ENCODE results near the gene TMEM204. TPM values are rescaled to one million over a fixed set of nuclear protein-coding genes. Genes with fewer than 3 reads are reported as not detected.

TMEM204 gene
- total RNA-seq, 4 donors from 2014 or later: 21.4 to 141 (median 41.7) TPM

GRCh38 chr16:1494711-1495110, 38.8 kb upstream of the TMEM204 start:
- DNase-seq (ENCODE audit: low spot score) (no peak), ATAC-seq (ENCODE audit: low FRiP score) (no peak)
- TF ChIP-seq CTCF (IDR thresholded peaks at IDR 0.05): no peak

- ATAC-seq (ENCODE audit: low FRiP score) (no peak), DNase-seq (ENCODE audit: low spot score) (no peak)
- no peak for TF ChIP-seq CTCF (IDR thresholded peaks at IDR 0.05)
Observed at GRCh38 chr16:1495211-1495888, 38.1 kb upstream of the TMEM204 start.

- DNase-seq (ENCODE audit: low spot score) (no peak), ATAC-seq (ENCODE audit: low FRiP score) (no peak)
- TF ChIP-seq CTCF (IDR thresholded peaks at IDR 0.05): no peak
Observed at GRCh38 chr16:1495889-1496262, 37.6 kb upstream of the TMEM204 start.

DNA sequence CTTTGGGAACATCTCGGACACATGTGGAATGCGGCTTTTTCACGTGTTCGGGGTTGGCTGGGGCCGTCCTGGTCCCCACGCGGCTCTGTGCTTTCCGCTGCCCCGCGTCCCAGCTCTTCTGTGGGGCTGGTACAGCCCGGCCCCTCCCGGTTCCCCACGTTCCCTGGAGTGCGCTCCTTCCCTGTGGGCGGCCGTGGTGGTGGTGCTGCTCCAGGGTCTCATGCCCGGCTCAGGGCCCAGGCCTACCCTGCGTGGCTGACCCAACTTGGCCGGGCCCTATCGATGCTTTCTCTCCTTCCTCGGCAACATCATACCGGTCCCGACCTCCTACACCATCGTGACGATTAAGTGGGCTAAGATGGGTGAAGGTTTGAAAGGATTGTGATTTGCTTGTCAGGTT, 37.0 kb upstream of the TMEM204 start:
- ATAC-seq (ENCODE audit: low FRiP score) (no peak), DNase-seq (ENCODE audit: low spot score) (no peak)
- no peak for TF ChIP-seq CTCF (IDR thresholded peaks at IDR 0.05)

DNA sequence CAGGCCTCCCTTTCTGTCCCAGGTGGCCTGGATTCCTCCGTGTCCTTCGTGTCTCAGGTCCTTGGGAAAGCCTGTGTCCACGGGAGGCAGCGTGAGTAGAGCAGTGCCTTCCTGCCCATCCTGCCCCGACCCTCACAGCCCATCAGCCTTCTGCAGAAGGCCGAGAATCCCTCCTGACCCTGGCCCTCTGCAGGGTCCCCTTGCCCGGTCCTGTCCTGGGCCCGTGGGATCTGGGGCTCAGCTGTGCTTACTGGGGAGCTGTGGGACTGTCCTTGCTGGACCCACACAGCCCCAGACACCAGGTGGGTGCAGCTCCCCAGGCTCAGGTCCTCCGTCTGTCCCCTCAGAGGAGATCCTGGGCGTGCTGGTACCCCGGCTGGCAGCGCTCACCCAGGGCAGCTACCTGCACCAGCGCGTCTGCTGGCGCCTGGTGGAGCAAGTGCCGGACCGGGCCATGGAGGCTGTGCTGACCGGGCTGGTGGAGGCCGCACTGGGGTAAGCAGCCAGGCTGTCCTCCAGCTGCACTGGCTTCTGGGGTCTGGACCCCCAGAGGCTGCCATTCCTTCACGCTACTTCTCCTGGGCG, 36.4 kb upstream of the TMEM204 start:
- DNase-seq (ENCODE audit: low spot score) (no peak), ATAC-seq (ENCODE audit: low FRiP score) (no peak)
- TF ChIP-seq CTCF (IDR thresholded peaks at IDR 0.05): no peak

GRCh38 chr16:1498899-1499676, 34.4 kb upstream of the TMEM204 start:
- ATAC-seq (ENCODE audit: low FRiP score) (no peak), DNase-seq (ENCODE audit: low spot score) (no peak)
- TF ChIP-seq CTCF (IDR thresholded peaks at IDR 0.05): no peak
